Measurements from ENCODE around the gene PARVG.

Gene PARVG

GRCh38 chr22:44155115-44155514 lies 25.6 kb upstream of the PARVG start:
- TF ChIP-seq POLR2A (IDR thresholded peaks at IDR 0.05; ENCODE audit: extremely low read depth, insufficient read length), result no peak
- no peak for TF ChIP-seq CTCF (IDR thresholded peaks at IDR 0.05; ENCODE audit: low read depth, low read length)
- TF ChIP-seq MYC (IDR thresholded peaks at IDR 0.05; ENCODE audit: low read depth, low read length), result peak; percentile 43; the same call in 1 of the 2 replicates
- H3K4me3 ChIP-seq (ENCODE audit: low read depth, low read length), result no peak overlapping the region

GRCh38 chr22:44157916-44158618 lies 22.7 kb upstream of the PARVG start:
- DNase-seq (ENCODE audit: low read depth), result no peak
- H3K4me3 ChIP-seq (ENCODE audit: low read depth, low read length), result no peak overlapping the region
- TF ChIP-seq MAX (IDR thresholded peaks at IDR 0.05; ENCODE audit: low read depth, low read length) (no peak), POLR2A (IDR thresholded peaks at IDR 0.05; ENCODE audit: extremely low read depth, insufficient read length) (no peak)

More at GRCh38 chr22:44155115-44155514, 25.6 kb upstream of the PARVG start:
- DNase-seq (ENCODE audit: low read depth), result peak; percentile 92

- TF ChIP-seq CTCF (IDR thresholded peaks at IDR 0.05; ENCODE audit: low read depth, low read length) (no peak), MAX (IDR thresholded peaks at IDR 0.05; ENCODE audit: low read depth, low read length) (no peak), POLR2A (IDR thresholded peaks at IDR 0.05; ENCODE audit: extremely low read depth, insufficient read length) (no peak), MYC (IDR thresholded peaks at IDR 0.05; ENCODE audit: low read depth, low read length) (no peak)
- no peak for DNase-seq (ENCODE audit: low read depth)
- H3K4me3 ChIP-seq (ENCODE audit: low read depth, low read length), result no peak overlapping the region
These were observed 21.9 kb upstream of the PARVG start for GRCh38 chr22:44158816-44159215.

- H3K4me3 ChIP-seq (ENCODE audit: low read depth, low read length), result no peak overlapping the region
- TF ChIP-seq MYC (IDR thresholded peaks at IDR 0.05; ENCODE audit: low read depth, low read length) (no peak), POLR2A (IDR thresholded peaks at IDR 0.05; ENCODE audit: extremely low read depth, insufficient read length) (no peak), MAX (IDR thresholded peaks at IDR 0.05; ENCODE audit: low read depth, low read length) (no peak), CTCF (IDR thresholded peaks at IDR 0.05; ENCODE audit: low read depth, low read length) (no peak)
- DNase-seq (ENCODE audit: low read depth), result no peak
These were observed 21.5 kb upstream of the PARVG start for GRCh38 chr22:44159221-44159620.

GRCh38 chr22:44159811-44160210 lies 20.9 kb upstream of the PARVG start:
- no peak for DNase-seq (ENCODE audit: low read depth)
- H3K4me3 ChIP-seq (ENCODE audit: low read depth, low read length), result no peak overlapping the region
- TF ChIP-seq MYC (IDR thresholded peaks at IDR 0.05; ENCODE audit: low read depth, low read length), result no peak
- no peak for TF ChIP-seq POLR2A (IDR thresholded peaks at IDR 0.05; ENCODE audit: extremely low read depth, insufficient read length)
- TF ChIP-seq CTCF (IDR thresholded peaks at IDR 0.05; ENCODE audit: low read depth, low read length), result no peak
- no peak for TF ChIP-seq MAX (IDR thresholded peaks at IDR 0.05; ENCODE audit: low read depth, low read length)

GRCh38 chr22:44160421-44160820 lies 20.3 kb upstream of the PARVG start:
- no peak overlapping the region for H3K4me3 ChIP-seq (ENCODE audit: low read depth, low read length)
- peak; percentile 45 for DNase-seq (ENCODE audit: low read depth)
- no peak for TF ChIP-seq CTCF (IDR thresholded peaks at IDR 0.05; ENCODE audit: low read depth, low read length)
- TF ChIP-seq MAX (IDR thresholded peaks at IDR 0.05; ENCODE audit: low read depth, low read length), result no peak
- TF ChIP-seq MYC (IDR thresholded peaks at IDR 0.05; ENCODE audit: low read depth, low read length), result no peak
- TF ChIP-seq POLR2A (IDR thresholded peaks at IDR 0.05; ENCODE audit: extremely low read depth, insufficient read length), result no peak

Measured in NB4 (cell line).